T-helper 17 cell (primary cell): ENCODE results near the gene CAMSAP2. TPM values are rescaled to one million over a fixed set of nuclear protein-coding genes. Genes with fewer than 3 reads are reported as not detected.
A peak's percentile ranks its signal among the peaks of the same experiment; 100 is the strongest.
"Not testable (repeated sequence)": the region's sequence is repeated elsewhere in the genome, so short reads cannot be mapped to it uniquely, and the experiment has no call there.

Source experiments
- ATAC-seq: fragments of 150-1000 bp; cut with Tn5 transposase; 2 replicates; pipeline ENCODE4 v1.10.0; 2021; ENCODE audit warnings: mild to moderate bottlenecking, moderate library complexity
- DNase-seq, 3 donors: peaks; one replicate each; pipeline versions ENCODE4 v3.0.0 to v3.0.0-alpha.2; 2020 to 2021
- H3K9me3 ChIP-seq: one replicate; pipeline ENCODE4 v1.7.0; 2013; ENCODE audit warnings: low read length, mild to moderate bottlenecking; ENCODE audit not compliant: control insufficient read depth, poor library complexity, severe bottlenecking
- H3K27ac Mint-ChIP-seq: one replicate; pipeline ENCODE4 v1.8.0; 2022; ENCODE audit warnings: mild to moderate bottlenecking, moderate library complexity, mixed read lengths
- H3K27me3 Mint-ChIP-seq: one replicate; pipeline ENCODE4 v1.8.0; 2022; ENCODE audit warnings: mixed read lengths
- H3K36me3 Mint-ChIP-seq: one replicate; pipeline ENCODE4 v1.8.0; 2022; ENCODE audit warnings: low read depth, mixed read lengths
- H3K4me1 Mint-ChIP-seq: one replicate; pipeline ENCODE4 v1.8.0; 2022; ENCODE audit warnings: mild to moderate bottlenecking, mixed read lengths
- H3K4me3 Mint-ChIP-seq: one replicate; pipeline ENCODE4 v1.8.0; 2022; ENCODE audit warnings: mild to moderate bottlenecking, moderate library complexity, mixed read lengths
- total RNA-seq, 4 donors: library from RNA in 2 of 4; stranded (reverse) in 2 of 4; gene quantifications; one replicate each; pipeline ENCODE4 v1.2.3 and lab custom pipeline; 2022 to 2026

The CAMSAP2 gene
- total RNA-seq, 2 donors from 2014 or later = 2.8 to 3.1 TPM

DNA sequence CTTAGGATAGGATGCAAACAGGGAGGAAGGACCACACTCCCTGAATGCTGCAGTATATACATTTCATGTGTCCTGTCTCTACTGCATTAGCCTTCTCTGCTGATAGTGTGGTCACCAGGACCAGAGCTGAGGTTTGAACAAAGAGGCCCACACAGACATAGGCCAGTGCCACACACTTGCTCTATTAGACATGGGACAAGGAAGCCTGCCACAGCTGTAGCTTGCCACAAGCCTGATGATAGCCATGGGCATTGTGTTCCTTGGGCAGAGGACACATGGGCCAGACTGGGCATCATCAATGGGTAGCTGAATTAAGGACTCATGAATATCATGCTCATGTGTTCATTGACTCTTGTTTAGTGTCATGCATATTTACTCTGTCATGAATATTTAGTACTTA lies 10.4 kb downstream of the CAMSAP2 start:
- no peaks in the 10 kb centered on the region for H3K9me3 ChIP-seq
- H3K4me1 Mint-ChIP-seq = peaks cover 21% of the 10 kb centered on the region
- no peak for DNase-seq
- H3K27ac Mint-ChIP-seq = no peak overlapping the region
- ATAC-seq = no peak
- H3K36me3 Mint-ChIP-seq = peaks cover 10% of the 10 kb centered on the region
- H3K4me3 Mint-ChIP-seq = no peak overlapping the region
- H3K27me3 Mint-ChIP-seq = no peaks in the 10 kb centered on the region

DNA sequence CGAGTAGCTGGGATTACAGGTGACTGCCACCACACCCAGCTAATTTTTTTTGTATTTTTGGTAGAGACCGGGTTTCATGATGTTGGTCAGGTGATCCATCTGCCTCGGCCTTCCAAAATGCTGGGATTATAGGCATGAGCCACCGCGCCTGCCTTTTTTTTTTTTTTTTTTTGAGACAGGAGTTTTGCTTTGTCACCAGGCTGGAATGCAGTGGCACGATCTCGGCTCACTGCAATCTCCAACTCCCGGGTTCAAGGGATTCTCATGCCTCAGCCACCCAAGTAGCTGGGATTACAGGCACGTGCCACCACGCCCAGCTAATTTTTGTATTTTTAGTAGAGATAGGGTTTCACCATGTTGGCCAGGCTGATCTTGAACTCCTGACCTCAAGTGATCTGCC lies 12.1 kb downstream of the CAMSAP2 start:
- not testable (repeated sequence) for H3K4me3 Mint-ChIP-seq, H3K27ac Mint-ChIP-seq, DNase-seq, H3K27me3 Mint-ChIP-seq, ATAC-seq, H3K9me3 ChIP-seq, H3K36me3 Mint-ChIP-seq
- peaks cover 16% of the 10 kb centered on the region for H3K4me1 Mint-ChIP-seq

DNA sequence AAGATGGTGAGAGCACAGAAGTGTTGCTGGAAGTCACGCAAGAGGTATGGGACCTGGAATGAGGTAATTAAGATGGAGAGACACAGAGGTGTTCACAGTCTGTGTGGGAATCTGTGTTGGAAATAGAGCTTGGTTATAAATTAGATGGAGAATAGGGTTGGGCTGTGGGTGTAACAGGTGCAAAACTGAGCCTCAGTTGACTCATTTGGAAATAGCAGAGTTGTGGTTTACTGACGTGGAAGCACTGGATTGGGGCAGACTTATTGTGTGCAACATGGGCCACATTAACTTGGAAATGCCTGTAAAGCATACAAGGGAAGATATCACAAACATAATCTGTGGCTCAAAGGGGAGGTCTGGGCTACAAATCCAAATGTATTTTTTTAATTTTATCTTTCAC lies 13.0 kb downstream of the CAMSAP2 start:
- Mint-ChIP-seq H3K27me3 (no peaks in the 10 kb centered on the region), H3K4me1 (peaks cover 15% of the 10 kb centered on the region), H3K27ac (no peak overlapping the region), H3K36me3 (peaks cover 5% of the 10 kb centered on the region), H3K4me3 (no peak overlapping the region)
- DNase-seq = no peak
- H3K9me3 ChIP-seq = no peaks in the 10 kb centered on the region
- ATAC-seq = no peak

DNA sequence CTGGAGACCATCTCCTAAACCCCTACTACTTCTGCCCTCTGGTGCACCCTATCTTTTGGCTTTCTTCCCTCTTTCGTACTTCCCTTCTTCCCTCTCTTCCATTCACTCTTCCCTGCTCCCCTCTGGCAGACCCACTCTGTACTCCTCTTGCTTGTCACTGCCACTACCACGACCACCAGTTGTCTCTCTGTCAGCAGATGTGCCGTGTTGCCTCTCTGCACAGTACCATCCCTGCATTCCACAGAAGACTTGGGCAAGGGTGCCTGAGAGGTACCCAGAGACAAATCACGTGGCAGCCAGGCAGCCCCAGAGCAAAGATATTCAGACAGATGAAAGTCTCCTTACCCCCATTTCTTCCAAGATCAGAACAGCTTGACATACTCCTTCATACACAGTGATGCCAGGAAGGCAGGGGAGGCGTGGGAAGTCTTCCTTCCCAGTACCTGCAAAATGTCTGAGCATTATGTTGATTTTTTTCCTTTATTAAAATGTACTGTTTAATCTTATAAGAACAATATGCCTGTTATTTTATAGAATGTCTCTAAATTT lies 15.0 kb downstream of the CAMSAP2 start:
- no peaks in the 10 kb centered on the region for H3K9me3 ChIP-seq
- H3K36me3 Mint-ChIP-seq = peaks cover 2% of the 10 kb centered on the region
- ATAC-seq (no peak), DNase-seq (no peak)
- H3K27ac Mint-ChIP-seq = no peak overlapping the region
- H3K27me3 Mint-ChIP-seq = no peaks in the 10 kb centered on the region
- peaks cover 18% of the 10 kb centered on the region for H3K4me1 Mint-ChIP-seq
- H3K4me3 Mint-ChIP-seq = no peak overlapping the region

DNA sequence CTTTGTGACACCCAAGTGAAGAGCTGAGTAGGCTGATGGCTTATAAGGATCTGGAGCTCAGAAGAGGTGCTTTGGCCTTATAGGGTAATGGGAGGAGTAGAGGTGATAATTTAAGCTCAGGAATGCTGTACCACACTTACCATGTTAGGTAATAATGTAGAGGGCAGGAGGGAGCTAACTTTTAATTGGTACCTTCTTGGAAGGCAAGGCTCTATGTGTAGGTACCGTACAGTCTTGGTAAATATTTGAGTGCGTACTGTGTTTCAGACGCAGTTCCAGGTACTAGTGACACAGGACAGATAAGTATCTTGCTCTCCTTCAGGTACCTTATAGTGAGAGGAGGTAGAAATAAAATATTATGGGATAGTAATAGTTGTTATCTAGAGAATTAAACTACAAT lies 16.8 kb downstream of the CAMSAP2 start:
- H3K27ac Mint-ChIP-seq = no peak overlapping the region
- no peaks in the 10 kb centered on the region for H3K27me3 Mint-ChIP-seq
- H3K4me1 Mint-ChIP-seq = peaks cover 22% of the 10 kb centered on the region
- ATAC-seq (no peak), DNase-seq (no peak)
- peaks cover 2% of the 10 kb centered on the region for H3K36me3 Mint-ChIP-seq
- H3K4me3 Mint-ChIP-seq = no peak overlapping the region
- no peaks in the 10 kb centered on the region for H3K9me3 ChIP-seq

DNA sequence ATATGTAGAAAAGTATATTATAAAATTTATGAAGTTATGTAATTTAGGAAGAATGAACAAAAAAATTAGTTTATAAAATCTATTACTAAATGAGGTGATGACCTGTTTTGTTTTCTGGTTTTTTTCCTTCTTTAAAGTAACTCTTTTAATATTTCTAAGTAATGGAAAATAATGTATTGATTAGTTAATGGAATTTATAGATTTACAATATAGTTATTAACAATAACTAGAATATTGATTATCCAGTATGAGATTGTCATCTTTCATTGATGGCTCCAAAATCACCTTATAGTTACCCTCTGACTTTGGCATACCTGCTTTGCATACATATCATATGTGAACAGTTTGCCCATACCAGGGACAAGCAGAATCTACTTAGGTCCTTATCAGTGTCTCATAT lies 23.4 kb downstream of the CAMSAP2 start:
- Mint-ChIP-seq H3K4me3 (no peak overlapping the region), H3K4me1 (peaks cover 12% of the 10 kb centered on the region), H3K36me3 (peaks cover 2% of the 10 kb centered on the region), H3K27ac (no peak overlapping the region), H3K27me3 (no peaks in the 10 kb centered on the region)
- DNase-seq (no peak), ATAC-seq (no peak)
- no peaks in the 10 kb centered on the region for H3K9me3 ChIP-seq

DNA sequence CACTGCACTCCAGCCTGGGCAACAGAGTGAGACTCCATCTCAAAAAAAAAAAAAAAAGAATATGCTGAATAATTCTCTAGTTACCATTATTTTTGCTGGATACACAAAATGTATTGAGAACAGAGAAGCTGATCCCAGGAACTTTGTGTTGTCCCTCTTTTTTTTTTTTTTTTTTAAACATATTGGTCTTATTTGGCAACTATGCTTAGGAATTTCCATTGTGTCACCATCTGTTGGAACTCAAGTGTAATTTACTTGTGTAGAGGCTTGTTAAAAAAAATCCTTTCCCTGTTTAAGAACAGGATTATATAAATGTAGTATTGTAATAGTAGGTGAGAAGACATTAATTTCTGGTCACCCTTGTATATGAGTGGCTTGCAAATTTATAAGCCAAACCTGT lies 28.6 kb downstream of the CAMSAP2 start:
- Mint-ChIP-seq H3K4me1 (peaks cover 2% of the 10 kb centered on the region), H3K4me3 (no peak overlapping the region), H3K36me3 (peaks cover 5% of the 10 kb centered on the region), H3K27me3 (no peaks in the 10 kb centered on the region), H3K27ac (no peak overlapping the region)
- H3K9me3 ChIP-seq = no peaks in the 10 kb centered on the region
- no peak for DNase-seq
- no peak for ATAC-seq

DNA sequence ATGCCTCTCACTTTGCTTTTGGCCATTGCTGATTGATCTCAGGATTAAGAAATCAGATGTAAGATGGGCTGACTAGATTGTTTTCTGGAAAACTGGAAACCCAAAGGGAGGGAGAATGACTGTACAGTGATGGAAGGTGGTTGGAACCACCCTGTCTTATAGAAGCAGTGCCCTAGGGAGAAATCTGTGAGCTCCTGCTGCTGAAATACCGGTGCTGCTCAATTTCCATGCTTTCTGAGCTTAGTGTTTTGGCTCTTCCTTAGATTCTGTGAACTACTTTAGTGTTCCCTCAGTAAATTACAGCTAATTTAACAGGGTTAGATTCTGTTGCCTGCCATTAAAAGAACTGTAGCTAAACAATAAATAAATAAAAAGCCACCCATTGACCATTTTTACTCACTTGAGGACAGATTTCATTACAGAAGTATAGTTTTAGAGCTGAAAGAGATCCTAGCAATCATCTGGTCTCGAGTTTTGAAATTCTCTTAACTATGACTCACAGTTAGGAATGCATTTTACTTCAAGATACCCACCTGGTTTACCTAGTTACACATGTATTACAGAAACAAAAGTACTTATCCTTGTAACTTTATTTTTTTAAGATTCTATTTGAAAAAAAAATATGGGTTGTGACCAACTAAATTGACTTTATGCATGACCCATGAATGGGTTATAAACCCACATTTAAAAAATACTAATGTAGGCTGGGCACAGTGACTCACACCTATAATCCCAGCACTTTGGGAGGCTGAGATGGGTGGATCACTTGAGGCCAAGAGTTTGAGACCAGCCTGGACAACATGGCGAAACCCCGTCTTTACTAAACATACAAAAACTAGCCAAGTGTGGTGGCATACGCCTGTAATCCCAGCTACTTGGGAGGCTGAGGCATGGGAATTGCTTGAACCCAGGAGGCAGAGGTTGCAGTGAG lies 33.2 kb downstream of the CAMSAP2 start:
- no peak overlapping the region for H3K4me3 Mint-ChIP-seq
- no peaks in the 10 kb centered on the region for H3K27me3 Mint-ChIP-seq
- ATAC-seq (no peak), DNase-seq (no peak)
- H3K27ac Mint-ChIP-seq = no peak overlapping the region
- no peaks in the 10 kb centered on the region for H3K9me3 ChIP-seq
- H3K36me3 Mint-ChIP-seq = peaks cover 9% of the 10 kb centered on the region
- peaks cover 8% of the 10 kb centered on the region for H3K4me1 Mint-ChIP-seq

DNA sequence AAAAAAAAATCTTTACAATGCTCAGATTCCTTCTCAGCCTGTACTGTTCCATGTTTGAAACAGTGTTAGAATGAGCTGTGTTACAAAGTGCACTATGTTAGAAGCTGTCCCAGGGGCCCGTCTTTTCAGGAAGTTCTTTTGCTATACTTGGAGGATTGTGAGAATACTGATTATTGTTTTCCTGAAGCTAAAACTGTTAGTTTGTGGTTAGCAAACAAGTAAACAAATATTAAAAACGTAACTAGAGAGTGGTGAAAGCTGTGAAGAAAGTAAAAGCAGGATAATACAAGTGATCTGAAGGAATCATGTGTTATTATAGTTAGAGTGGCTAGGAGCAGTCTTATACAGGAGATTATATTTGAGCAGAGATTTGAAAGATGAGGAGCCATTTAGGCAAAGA lies 35.6 kb downstream of the CAMSAP2 start:
- no peaks in the 10 kb centered on the region for H3K27me3 Mint-ChIP-seq
- no peak overlapping the region for H3K4me3 Mint-ChIP-seq
- no peak for DNase-seq
- peak overlapping the region; percentile 74 for H3K27ac Mint-ChIP-seq
- H3K9me3 ChIP-seq = no peaks in the 10 kb centered on the region
- H3K4me1 Mint-ChIP-seq = peaks cover 10% of the 10 kb centered on the region
- ATAC-seq = no peak
- H3K36me3 Mint-ChIP-seq = peaks cover 6% of the 10 kb centered on the region

DNA sequence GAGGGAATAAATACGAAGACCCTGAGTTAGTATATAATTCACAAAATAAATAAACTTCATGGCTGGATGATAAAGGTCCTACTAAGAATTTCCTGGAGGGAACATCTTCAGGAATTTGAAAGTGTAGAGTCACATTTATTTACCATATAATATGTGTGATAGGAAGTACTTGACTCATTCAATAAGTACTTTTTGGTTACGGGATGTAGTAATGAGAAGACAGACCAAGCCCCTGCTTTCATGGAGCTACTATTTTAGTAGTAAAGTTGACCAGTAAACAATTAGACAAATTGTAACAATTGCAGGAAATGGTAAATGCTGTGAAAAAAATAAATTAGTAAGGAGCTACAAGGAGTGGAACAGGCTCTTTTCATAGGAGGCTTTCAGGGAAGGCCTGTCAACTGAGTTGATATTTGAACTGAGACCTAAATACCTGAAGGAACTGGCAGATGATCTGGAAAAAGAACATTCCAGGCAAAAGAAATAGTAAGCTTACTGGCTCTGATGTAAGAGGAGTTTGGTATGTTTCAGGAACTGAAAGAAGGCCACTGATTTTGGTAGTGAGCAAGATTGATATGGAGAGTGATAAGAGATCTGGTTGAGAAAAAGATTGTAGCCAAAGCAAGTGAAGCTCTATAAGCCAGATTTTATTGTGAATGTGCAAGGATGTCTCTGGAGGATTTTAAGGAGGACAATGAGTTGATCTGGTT lies 36.2 kb downstream of the CAMSAP2 start:
- ATAC-seq = no peak
- H3K4me1 Mint-ChIP-seq = peaks cover 12% of the 10 kb centered on the region
- no peaks in the 10 kb centered on the region for H3K27me3 Mint-ChIP-seq

DNA sequence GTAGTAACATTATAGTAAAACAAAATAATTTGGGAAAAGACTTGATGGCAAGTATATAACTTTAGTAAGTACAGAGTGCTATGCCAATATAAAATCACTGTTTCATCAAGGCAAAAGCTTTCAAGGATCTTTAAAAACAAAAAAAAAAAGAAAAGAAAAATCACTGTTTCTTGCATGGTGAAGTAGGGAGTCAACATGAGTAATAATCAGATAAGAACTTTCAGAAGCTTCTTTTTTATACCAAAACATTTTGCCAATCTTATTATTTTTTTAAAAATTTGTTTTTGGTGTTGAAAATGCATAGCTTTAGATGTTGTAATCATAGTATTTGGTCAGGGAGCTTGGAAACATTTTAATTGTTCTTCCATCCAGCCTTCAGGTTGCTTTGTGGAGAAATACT lies 37.2 kb downstream of the CAMSAP2 start:
- Mint-ChIP-seq H3K27me3 (no peaks in the 10 kb centered on the region), H3K27ac (peak overlapping the region; percentile 74), H3K36me3 (peaks cover 6% of the 10 kb centered on the region), H3K4me3 (no peak overlapping the region), H3K4me1 (peaks cover 14% of the 10 kb centered on the region)
- ATAC-seq (no peak), DNase-seq (no peak)
- no peaks in the 10 kb centered on the region for H3K9me3 ChIP-seq

More for the DNA sequence above, 36.2 kb downstream of the CAMSAP2 start:
- no peak overlapping the region for H3K4me3 Mint-ChIP-seq
- H3K36me3 Mint-ChIP-seq = peaks cover 6% of the 10 kb centered on the region
- peak overlapping the region; percentile 74 for H3K27ac Mint-ChIP-seq
- H3K9me3 ChIP-seq = no peaks in the 10 kb centered on the region
- DNase-seq = no peak

DNA sequence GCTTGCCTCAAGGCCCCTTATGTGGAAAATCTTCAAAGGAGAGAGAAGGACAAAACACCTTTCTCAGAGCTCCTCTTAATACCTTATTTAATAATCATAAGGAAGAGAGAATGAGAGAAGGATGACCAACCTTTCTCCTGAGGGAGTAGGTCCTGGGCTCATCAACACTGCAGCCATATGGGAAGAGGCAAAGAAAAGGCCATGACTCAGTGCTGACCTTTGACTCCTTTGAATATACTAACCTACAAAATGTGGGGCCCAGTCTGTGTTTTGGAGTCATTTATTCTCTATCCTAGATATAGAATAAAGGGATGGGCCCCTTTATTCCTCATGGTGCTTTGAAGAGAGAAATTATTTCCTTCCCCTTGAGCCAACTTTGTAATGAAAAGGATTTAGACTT lies 38.3 kb downstream of the CAMSAP2 start:
- H3K27ac Mint-ChIP-seq = no peak overlapping the region
- ATAC-seq = no peak
- peaks cover 14% of the 10 kb centered on the region for H3K4me1 Mint-ChIP-seq
- H3K9me3 ChIP-seq = no peaks in the 10 kb centered on the region
- peaks cover 6% of the 10 kb centered on the region for H3K36me3 Mint-ChIP-seq
- DNase-seq = no peak
- no peaks in the 10 kb centered on the region for H3K27me3 Mint-ChIP-seq
- no peak overlapping the region for H3K4me3 Mint-ChIP-seq

DNA sequence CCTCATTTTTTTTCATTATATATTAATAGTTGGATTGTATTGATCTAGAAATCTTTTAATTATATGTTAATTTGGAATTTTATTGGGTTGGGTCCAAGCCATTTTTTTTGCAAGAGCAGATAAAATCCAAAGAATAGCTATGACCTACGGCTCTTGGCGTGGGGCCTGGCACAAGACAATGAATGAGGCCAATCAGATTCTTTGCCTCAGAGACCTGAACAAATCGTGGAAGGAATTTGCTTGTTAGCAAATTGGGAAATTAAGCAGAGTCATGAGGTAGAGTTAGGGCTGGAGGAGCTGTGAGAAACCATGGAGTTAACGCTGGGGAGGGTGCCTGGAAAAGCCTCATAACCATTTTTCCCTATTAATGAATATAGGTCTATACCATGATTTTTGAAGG lies 40.1 kb downstream of the CAMSAP2 start:
- no peaks in the 10 kb centered on the region for H3K9me3 ChIP-seq
- DNase-seq (no peak), ATAC-seq (no peak)
- Mint-ChIP-seq H3K27me3 (no peaks in the 10 kb centered on the region), H3K4me1 (peaks cover 14% of the 10 kb centered on the region), H3K27ac (no peak overlapping the region), H3K36me3 (peaks cover 7% of the 10 kb centered on the region), H3K4me3 (no peak overlapping the region)
